PC-3 (cell line): ENCODE results near the gene NPEPL1. TPM values are rescaled to one million over a fixed set of nuclear protein-coding genes. Genes with fewer than 3 reads are reported as not detected.

Experiments
- ATAC-seq: fragments of 200-7000 bp; cut with Tn5 transposase; 2 replicates; pipeline ENCODE4 v1.9.1; 2020; ENCODE audit warnings: mild to moderate bottlenecking, moderate library complexity
- BruUV-seq: library from RNA; stranded (reverse); fragments of 400-500 nt; replicated peaks from 2 replicates; lab custom pipeline; 2021; lab: Mats Ljungman, UMichigan
- CTCF ChIA-PET: fragments of 300-600 bp; sonication (Branson Sonifier 250); formaldehyde crosslinking; loops from one replicate; lab custom pipeline; 2022; ENCODE audit warnings: antibody characterized with exemption; lab: Charles Lee
- POLR2A ChIA-PET: fragments of 300-600 bp; sonication (Branson Sonifier 250); formaldehyde crosslinking; loops from one replicate; lab custom pipeline; 2022; ENCODE audit warnings: antibody characterized with exemption; ENCODE audit not compliant: unreplicated experiment; lab: Charles Lee
- DNase-seq: peaks from one replicate; pipeline ENCODE4 v3.0.0-alpha.2; 2015
- H2AFZ ChIP-seq: fragments of 300-600 bp; sonication (generic); 2 replicates; pipeline ENCODE4 v1.6.0; 2016; ENCODE audit warnings: antibody characterized with exemption, low read length
- H3F3A ChIP-seq: fragments of 300-600 bp; sonication (generic); one replicate; pipeline ENCODE4 v1.6.0; 2017; ENCODE audit warnings: antibody characterized with exemption, low read length, control low read depth, mild to moderate bottlenecking; ENCODE audit not compliant: unreplicated experiment
- H3K27ac ChIP-seq: fragments of 300-600 bp; sonication (generic); 2 replicates; pipeline ENCODE4 v1.5.1; 2016; ENCODE audit warnings: mild to moderate bottlenecking, low read length
- H3K27me3 ChIP-seq: fragments of 300-600 bp; sonication (generic); 2 replicates; pipeline ENCODE4 v1.6.1; 2016; ENCODE audit warnings: low read length, mixed read lengths
- H3K36me3 ChIP-seq: fragments of 300-600 bp; sonication (generic); 2 replicates; pipeline ENCODE4 v1.6.1; 2016; ENCODE audit warnings: low read depth, mixed run types, low read length, mixed read lengths
- H3K4me1 ChIP-seq: fragments of 300-600 bp; sonication (generic); 2 replicates; pipeline ENCODE4 v1.5.1; 2016; ENCODE audit warnings: low read length; ENCODE audit not compliant: insufficient read depth
- H3K4me2 ChIP-seq: fragments of 300-600 bp; sonication (generic); 2 replicates; pipeline ENCODE4 v1.6.0; 2016; ENCODE audit warnings: low read length
- H3K4me3 ChIP-seq: fragments of 300-600 bp; sonication (generic); 2 replicates; pipeline ENCODE4 v1.5.1; 2016; ENCODE audit warnings: mild to moderate bottlenecking, low read length, mixed read lengths
- H3K79me2 ChIP-seq: fragments of 300-600 bp; sonication (generic); 2 replicates; pipeline ENCODE4 v1.6.1; 2017; ENCODE audit warnings: low read length, mixed read lengths
- H3K9ac ChIP-seq: fragments of 300-600 bp; sonication (generic); 2 replicates; pipeline ENCODE4 v1.6.0; 2016; ENCODE audit warnings: mild to moderate bottlenecking, low read length
- H3K9me2 ChIP-seq: fragments of 300-600 bp; sonication (generic); replicated peaks from 2 replicates; pipeline ENCODE4 v1.6.1; 2016; ENCODE audit warnings: mixed run types, low read length, mixed read lengths
- H3K9me3 ChIP-seq: fragments of 300-600 bp; sonication (generic); 2 replicates; pipeline ENCODE4 v1.6.1; 2016; ENCODE audit warnings: low read length, mixed read lengths
- H4K20me1 ChIP-seq: fragments of 300-600 bp; sonication (generic); 2 replicates; pipeline ENCODE4 v1.6.1; 2016; ENCODE audit warnings: low read length, mixed read lengths
- EZH2 ChIP-seq: fragments of 300-600 bp; sonication (generic); IDR thresholded peaks from one replicate; pipeline ENCODE4 v1.6.1; 2017; ENCODE audit warnings: antibody characterized with exemption, mild to moderate bottlenecking, low read length; ENCODE audit not compliant: unreplicated experiment
- EZH2phosphoT487 ChIP-seq: fragments of 300-600 bp; sonication (generic); IDR thresholded peaks from 2 replicates; pipeline ENCODE4 v1.6.1; 2018; ENCODE audit warnings: mild to moderate bottlenecking, antibody characterized with exemption, low read length, borderline replicate concordance
- intact Hi-C: fragments of 100-400 bp; cut with micrococcal nuclease; formaldehyde crosslinking; loops from 2 replicates; pipeline ENCODE4 v1.9.0; 2023
- total RNA-seq: library from RNA; depleted of rRNA; stranded (reverse); fragments of >200 nt; gene quantifications from 2 replicates; pipeline ENCODE4 v1.2.3, GENCODE V29; 2014
- TF ChIP-seq, protein P1 (sequence below): fragments of 300-600 bp; sonication (generic); conservative IDR thresholded peaks from 2 replicates; pipeline ENCODE4 v1.5.1; 2017; ENCODE audit warnings: antibody characterized with exemption, low read depth, mild to moderate bottlenecking, low read length

Gene NPEPL1
- total RNA-seq, 1 experiment from 2014 or later, result 49.7 TPM

DNA sequence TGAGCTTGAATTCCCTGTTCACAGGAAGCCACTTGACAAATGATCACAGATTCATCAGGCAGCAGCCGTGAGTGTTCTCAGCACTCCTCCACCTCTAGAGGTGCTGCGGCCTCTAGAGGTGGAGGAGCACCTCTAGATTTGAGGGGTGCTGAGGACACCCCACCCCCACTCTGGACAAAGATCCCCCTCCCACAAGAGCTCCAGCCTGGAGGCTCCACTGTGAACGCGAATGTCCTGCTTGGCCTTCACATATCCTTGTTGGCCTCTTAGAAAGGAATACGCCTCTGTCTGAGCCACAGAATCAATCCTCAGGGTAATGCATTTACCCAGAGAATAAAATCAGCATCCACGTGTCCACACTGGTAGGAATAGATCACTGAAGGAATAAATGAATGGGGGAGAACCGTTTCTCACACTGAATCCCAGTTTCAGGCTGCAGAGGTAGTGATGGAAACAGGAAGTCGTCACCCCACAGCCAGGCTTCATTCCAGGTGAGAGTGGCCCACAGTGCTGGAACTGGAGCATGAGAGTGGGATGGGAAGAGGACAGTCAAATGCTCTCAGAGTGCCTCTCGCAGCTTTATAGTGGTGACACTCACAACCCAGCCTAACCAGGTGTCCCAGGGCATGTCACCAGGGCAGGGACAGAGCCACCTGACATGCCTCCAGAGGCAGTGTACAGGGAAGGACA is 16.6 kb downstream of the NPEPL1 start:
- TF ChIP-seq EZH2phosphoT487 (no peak), EZH2 (no peak)
- TF ChIP-seq, protein P1, sequence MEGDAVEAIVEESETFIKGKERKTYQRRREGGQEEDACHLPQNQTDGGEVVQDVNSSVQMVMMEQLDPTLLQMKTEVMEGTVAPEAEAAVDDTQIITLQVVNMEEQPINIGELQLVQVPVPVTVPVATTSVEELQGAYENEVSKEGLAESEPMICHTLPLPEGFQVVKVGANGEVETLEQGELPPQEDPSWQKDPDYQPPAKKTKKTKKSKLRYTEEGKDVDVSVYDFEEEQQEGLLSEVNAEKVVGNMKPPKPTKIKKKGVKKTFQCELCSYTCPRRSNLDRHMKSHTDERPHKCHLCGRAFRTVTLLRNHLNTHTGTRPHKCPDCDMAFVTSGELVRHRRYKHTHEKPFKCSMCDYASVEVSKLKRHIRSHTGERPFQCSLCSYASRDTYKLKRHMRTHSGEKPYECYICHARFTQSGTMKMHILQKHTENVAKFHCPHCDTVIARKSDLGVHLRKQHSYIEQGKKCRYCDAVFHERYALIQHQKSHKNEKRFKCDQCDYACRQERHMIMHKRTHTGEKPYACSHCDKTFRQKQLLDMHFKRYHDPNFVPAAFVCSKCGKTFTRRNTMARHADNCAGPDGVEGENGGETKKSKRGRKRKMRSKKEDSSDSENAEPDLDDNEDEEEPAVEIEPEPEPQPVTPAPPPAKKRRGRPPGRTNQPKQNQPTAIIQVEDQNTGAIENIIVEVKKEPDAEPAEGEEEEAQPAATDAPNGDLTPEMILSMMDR, result no peak
- Histone ChIP-seq H4K20me1 (no peaks in the 10 kb centered on the region), H3K79me2 (no peaks in the 10 kb centered on the region), H3K9ac (no peak overlapping the region), H3K4me1 (no peaks in the 10 kb centered on the region), H3K27me3 (no peaks in the 10 kb centered on the region), H3K9me3 (no peaks in the 10 kb centered on the region), H2AFZ (no peak overlapping the region), H3F3A (no peaks in the 10 kb centered on the region), H3K9me2 (no peaks in the 10 kb centered on the region), H3K27ac (no peak overlapping the region), H3K4me2 (no peak overlapping the region), H3K4me3 (no peak overlapping the region), H3K36me3 (peaks cover 10% of the 10 kb centered on the region; the same call in 1 of the 2 replicates)
- ChIA-PET POLR2A (no interaction called here), CTCF (no interaction called here)
- ATAC-seq (no peak), DNase-seq (no peak)
- intact Hi-C loops, result no loop called here
- no TSS peak for BruUV-seq

DNA sequence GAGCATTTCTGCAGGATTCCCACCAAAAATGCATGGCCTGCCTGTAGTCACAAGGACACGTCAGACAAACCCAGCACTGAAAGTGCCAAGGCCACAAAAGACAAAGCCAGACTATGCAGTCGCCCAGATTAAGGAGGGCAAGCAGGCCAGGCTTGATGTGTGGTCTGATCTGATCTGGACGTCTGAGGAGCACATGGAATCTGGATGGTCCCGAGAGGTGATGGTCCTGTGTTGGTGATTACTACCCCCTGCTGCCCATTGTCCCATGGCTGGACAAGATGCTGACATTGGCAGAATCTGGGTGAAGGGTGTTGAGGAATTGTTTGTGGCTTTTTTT is 17.1 kb downstream of the NPEPL1 start:
- peaks cover 5% of the 10 kb centered on the region; the same call in 1 of the 2 replicates for H3K36me3 ChIP-seq
- H3F3A ChIP-seq, result no peaks in the 10 kb centered on the region
- DNase-seq (no peak), ATAC-seq (no peak)
- no peak overlapping the region for H2AFZ ChIP-seq
- TF ChIP-seq EZH2phosphoT487, result no peak
- TF ChIP-seq, protein P1, result no peak
- BruUV-seq, result no TSS peak
- no peak overlapping the region for H3K9ac ChIP-seq
- no peak overlapping the region for H3K4me3 ChIP-seq
- CTCF ChIA-PET, result no interaction called here
- no peak overlapping the region for H3K4me2 ChIP-seq
- intact Hi-C loops, result no loop called here
- no peaks in the 10 kb centered on the region for H3K9me3 ChIP-seq
- no peaks in the 10 kb centered on the region for H3K4me1 ChIP-seq
- H3K79me2 ChIP-seq, result no peaks in the 10 kb centered on the region
- POLR2A ChIA-PET, result no interaction called here
- H3K9me2 ChIP-seq, result no peaks in the 10 kb centered on the region
- H3K27ac ChIP-seq, result no peak overlapping the region
- no peaks in the 10 kb centered on the region for H3K27me3 ChIP-seq
- no peaks in the 10 kb centered on the region for H4K20me1 ChIP-seq

DNA sequence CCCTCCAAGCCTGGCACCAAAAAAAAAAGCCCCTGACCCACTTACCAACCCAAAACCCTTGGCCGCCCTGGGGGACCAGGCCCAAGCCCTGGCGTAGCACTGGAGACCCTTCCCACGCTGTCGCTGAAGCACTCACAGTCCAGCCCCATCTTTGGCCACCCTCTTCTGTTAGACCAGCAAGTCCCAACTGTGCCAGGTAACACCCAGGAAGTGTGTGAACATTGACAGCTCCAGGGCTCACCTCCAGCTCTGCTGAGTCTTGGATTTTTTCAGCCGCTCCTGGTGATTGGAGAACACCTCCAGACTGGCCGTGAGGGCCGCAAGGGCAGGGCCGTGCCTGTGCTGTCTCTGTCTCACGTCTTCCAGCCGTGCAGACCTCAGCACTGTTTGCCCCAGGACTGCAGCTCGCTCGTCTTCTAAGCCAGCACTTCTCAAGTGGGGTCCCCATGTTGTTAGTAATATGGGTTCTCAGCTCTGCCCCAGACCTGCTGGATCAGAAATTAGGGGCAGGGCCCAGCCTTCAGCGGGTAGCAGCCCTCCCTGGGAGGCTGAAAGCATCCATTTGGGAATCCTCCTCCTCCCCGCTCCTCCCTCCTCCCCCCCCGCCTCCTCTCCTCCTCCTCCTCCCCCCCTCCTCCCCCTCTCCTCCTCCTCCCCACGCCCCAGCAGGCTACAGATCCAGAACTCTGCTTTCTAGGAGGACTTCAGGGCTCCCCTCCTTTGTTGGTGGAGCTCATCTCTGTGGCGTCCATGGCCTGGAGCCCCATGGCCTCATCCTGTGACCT is 18.1 kb downstream of the NPEPL1 start:
- no peak for ATAC-seq
- BruUV-seq, result no TSS peak
- no peaks in the 10 kb centered on the region for H3F3A ChIP-seq

More for the DNA sequence above, 18.1 kb downstream of the NPEPL1 start:
- ChIA-PET CTCF (no interaction called here), POLR2A (no interaction called here)
- H3K9me2 ChIP-seq, result no peaks in the 10 kb centered on the region
- H3K36me3 ChIP-seq, result no peaks in the 10 kb centered on the region
- no peak overlapping the region for H2AFZ ChIP-seq
- H3K9me3 ChIP-seq, result no peaks in the 10 kb centered on the region
- no peak for DNase-seq
- no peaks in the 10 kb centered on the region for H3K4me1 ChIP-seq
- no peak overlapping the region for H3K9ac ChIP-seq
- no peak overlapping the region for H3K27ac ChIP-seq
- no peaks in the 10 kb centered on the region for H3K27me3 ChIP-seq
- no peak overlapping the region for H3K4me2 ChIP-seq
- intact Hi-C loops, result no loop called here
- no peak for TF ChIP-seq EZH2phosphoT487
- TF ChIP-seq EZH2, result no peak
- TF ChIP-seq, protein P1, result no peak
- no peaks in the 10 kb centered on the region for H4K20me1 ChIP-seq
- H3K79me2 ChIP-seq, result no peaks in the 10 kb centered on the region
- no peak overlapping the region for H3K4me3 ChIP-seq
